Activated naive CD8-positive, alpha-beta T cell treated with anti-CD3 and anti-CD28 coated beads, Interleukin-2, amount 50 U/mL, for 24 hours (primary cell): Measurements from ENCODE around the gene CACNA1B.
"Not testable (repeated sequence)": the region's sequence is repeated elsewhere in the genome, so short reads cannot be mapped to it uniquely, and the experiment has no call there.

Experiments used
- ATAC-seq: fragments of 150-1000 bp; cut with Tn5 transposase; one replicate; pipeline ENCODE4 v1.10.0; 2021
- DNase-seq: peaks from one replicate; pipeline ENCODE4 v3.0.0; 2021
- H3K27ac Mint-ChIP-seq: one replicate; pipeline ENCODE4 v1.8.0; 2021; ENCODE audit warnings: mild to moderate bottlenecking, mixed read lengths
- H3K27me3 Mint-ChIP-seq: one replicate; pipeline ENCODE4 v1.8.0; 2021; ENCODE audit warnings: mixed read lengths
- H3K36me3 Mint-ChIP-seq: one replicate; pipeline ENCODE4 v1.8.0; 2021; ENCODE audit warnings: low read depth, mixed read lengths
- H3K4me1 Mint-ChIP-seq: one replicate; pipeline ENCODE4 v1.8.0; 2021; ENCODE audit warnings: mixed read lengths
- H3K4me3 Mint-ChIP-seq: one replicate; pipeline ENCODE4 v1.8.0; 2021; ENCODE audit warnings: mild to moderate bottlenecking, moderate library complexity, mixed read lengths
- H3K9me3 Mint-ChIP-seq: one replicate; pipeline ENCODE4 v1.8.0; 2021; ENCODE audit warnings: mixed read lengths

Gene CACNA1B

GRCh38 chr9:138074516-138074915, 196.9 kb downstream of the CACNA1B start:
- no peak for DNase-seq
- H3K4me3 Mint-ChIP-seq = no peak overlapping the region
- H3K27ac Mint-ChIP-seq = no peak overlapping the region
- no peaks in the 10 kb centered on the region for H3K9me3 Mint-ChIP-seq
- no peak for ATAC-seq
- no peaks in the 10 kb centered on the region for H3K36me3 Mint-ChIP-seq
- H3K27me3 Mint-ChIP-seq = peaks cover 9% of the 10 kb centered on the region
- no peaks in the 10 kb centered on the region for H3K4me1 Mint-ChIP-seq

- Mint-ChIP-seq H3K36me3 (no peaks in the 10 kb centered on the region), H3K27me3 (peaks cover 11% of the 10 kb centered on the region), H3K4me3 (no peak overlapping the region), H3K4me1 (no peaks in the 10 kb centered on the region), H3K27ac (no peak overlapping the region), H3K9me3 (no peaks in the 10 kb centered on the region)
- no peak for ATAC-seq
- no peak for DNase-seq
Measured at GRCh38 chr9:138075496-138075895, 197.9 kb downstream of the CACNA1B start.

- Mint-ChIP-seq H3K27ac (no peak overlapping the region), H3K4me3 (no peak overlapping the region), H3K9me3 (no peaks in the 10 kb centered on the region), H3K4me1 (no peaks in the 10 kb centered on the region), H3K36me3 (no peaks in the 10 kb centered on the region), H3K27me3 (peaks cover 15% of the 10 kb centered on the region)
- ATAC-seq (no peak), DNase-seq (no peak)
Measured at GRCh38 chr9:138075961-138076649, 198.5 kb downstream of the CACNA1B start.

GRCh38 chr9:138076650-138077009, 199.0 kb downstream of the CACNA1B start:
- no peak overlapping the region for H3K4me3 Mint-ChIP-seq
- DNase-seq (no peak), ATAC-seq (no peak)
- no peak overlapping the region for H3K27ac Mint-ChIP-seq
- peaks cover 19% of the 10 kb centered on the region for H3K27me3 Mint-ChIP-seq
- H3K4me1 Mint-ChIP-seq = no peaks in the 10 kb centered on the region
- H3K36me3 Mint-ChIP-seq = no peaks in the 10 kb centered on the region
- H3K9me3 Mint-ChIP-seq = no peaks in the 10 kb centered on the region

- H3K4me3 Mint-ChIP-seq = no peak overlapping the region
- no peaks in the 10 kb centered on the region for H3K36me3 Mint-ChIP-seq
- no peaks in the 10 kb centered on the region for H3K4me1 Mint-ChIP-seq
- DNase-seq (no peak), ATAC-seq (no peak)
- H3K9me3 Mint-ChIP-seq = no peaks in the 10 kb centered on the region
- peaks cover 19% of the 10 kb centered on the region for H3K27me3 Mint-ChIP-seq
- H3K27ac Mint-ChIP-seq = no peak overlapping the region
Measured at GRCh38 chr9:138077126-138077525, 199.5 kb downstream of the CACNA1B start.

GRCh38 chr9:138077898-138078540, 200.4 kb downstream of the CACNA1B start:
- Mint-ChIP-seq H3K27me3 (peaks cover 19% of the 10 kb centered on the region), H3K27ac (no peak overlapping the region)
- DNase-seq = no peak

GRCh38 chr9:138078846-138079245, 201.3 kb downstream of the CACNA1B start:
- no peak overlapping the region for H3K4me3 Mint-ChIP-seq
- no peaks in the 10 kb centered on the region for H3K36me3 Mint-ChIP-seq
- DNase-seq = no peak
- no peaks in the 10 kb centered on the region for H3K4me1 Mint-ChIP-seq
- peaks cover 19% of the 10 kb centered on the region for H3K27me3 Mint-ChIP-seq
- no peak overlapping the region for H3K27ac Mint-ChIP-seq
- no peaks in the 10 kb centered on the region for H3K9me3 Mint-ChIP-seq
- no peak for ATAC-seq

More at GRCh38 chr9:138077898-138078540, 200.4 kb downstream of the CACNA1B start:
- ATAC-seq = no peak
- Mint-ChIP-seq H3K4me1 (no peaks in the 10 kb centered on the region), H3K36me3 (no peaks in the 10 kb centered on the region), H3K4me3 (no peak overlapping the region), H3K9me3 (no peaks in the 10 kb centered on the region)

GRCh38 chr9:138080979-138081378, 203.4 kb downstream of the CACNA1B start:
- Mint-ChIP-seq H3K27ac (no peak overlapping the region), H3K4me3 (no peak overlapping the region), H3K4me1 (no peaks in the 10 kb centered on the region), H3K9me3 (peaks cover 12% of the 10 kb centered on the region), H3K27me3 (peaks cover 22% of the 10 kb centered on the region), H3K36me3 (peaks cover 4% of the 10 kb centered on the region)
- no peak for ATAC-seq
- DNase-seq = no peak

GRCh38 chr9:138082918-138083636, 205.5 kb downstream of the CACNA1B start:
- Mint-ChIP-seq H3K9me3 (peaks cover 16% of the 10 kb centered on the region), H3K27ac (no peak overlapping the region), H3K4me3 (no peak overlapping the region), H3K27me3 (peaks cover 20% of the 10 kb centered on the region), H3K36me3 (peaks cover 4% of the 10 kb centered on the region), H3K4me1 (no peaks in the 10 kb centered on the region)
- ATAC-seq (no peak), DNase-seq (no peak)

- Mint-ChIP-seq H3K36me3 (peaks cover 4% of the 10 kb centered on the region), H3K4me1 (no peaks in the 10 kb centered on the region), H3K4me3 (no peak overlapping the region), H3K27ac (no peak overlapping the region), H3K9me3 (peaks cover 16% of the 10 kb centered on the region), H3K27me3 (peaks cover 19% of the 10 kb centered on the region)
- no peak for DNase-seq
- no peak for ATAC-seq
Measured at GRCh38 chr9:138083873-138084272, 206.3 kb downstream of the CACNA1B start.

- ATAC-seq = no peak
- peaks cover 14% of the 10 kb centered on the region for H3K27me3 Mint-ChIP-seq
- H3K4me1 Mint-ChIP-seq = no peaks in the 10 kb centered on the region
- peaks cover 16% of the 10 kb centered on the region for H3K9me3 Mint-ChIP-seq
- H3K36me3 Mint-ChIP-seq = peaks cover 4% of the 10 kb centered on the region
- DNase-seq = no peak
- no peak overlapping the region for H3K27ac Mint-ChIP-seq
- no peak overlapping the region for H3K4me3 Mint-ChIP-seq
Measured at GRCh38 chr9:138085568-138085967, 208.0 kb downstream of the CACNA1B start.

- H3K27ac Mint-ChIP-seq, ATAC-seq, H3K4me3 Mint-ChIP-seq: not testable (repeated sequence)
Measured at GRCh38 chr9:138092057-138092456, 214.5 kb downstream of the CACNA1B start.

GRCh38 chr9:138094028-138094427, 216.4 kb downstream of the CACNA1B start:
- no peaks in the 10 kb centered on the region for H3K36me3 Mint-ChIP-seq
- ATAC-seq (no peak), DNase-seq (no peak)
- H3K4me1 Mint-ChIP-seq = no peaks in the 10 kb centered on the region
- no peak overlapping the region for H3K27ac Mint-ChIP-seq
- peaks cover 4% of the 10 kb centered on the region for H3K27me3 Mint-ChIP-seq
- H3K9me3 Mint-ChIP-seq = no peaks in the 10 kb centered on the region
- H3K4me3 Mint-ChIP-seq = no peak overlapping the region

More at GRCh38 chr9:138092057-138092456, 214.5 kb downstream of the CACNA1B start:
- not testable (repeated sequence) for H3K9me3 Mint-ChIP-seq, H3K4me1 Mint-ChIP-seq, H3K36me3 Mint-ChIP-seq, H3K27me3 Mint-ChIP-seq, DNase-seq

GRCh38 chr9:138095813-138096518, 218.4 kb downstream of the CACNA1B start:
- DNase-seq (no peak), ATAC-seq (no peak)
- Mint-ChIP-seq H3K9me3 (no peaks in the 10 kb centered on the region), H3K4me1 (no peaks in the 10 kb centered on the region), H3K4me3 (no peak overlapping the region), H3K27ac (no peak overlapping the region), H3K27me3 (peaks cover 2% of the 10 kb centered on the region), H3K36me3 (no peaks in the 10 kb centered on the region)

- H3K27ac Mint-ChIP-seq = no peak overlapping the region
- ATAC-seq = no peak
Measured at GRCh38 chr9:138096519-138096845, 218.9 kb downstream of the CACNA1B start.

More at GRCh38 chr9:138096519-138096845, 218.9 kb downstream of the CACNA1B start:
- H3K9me3 Mint-ChIP-seq = no peaks in the 10 kb centered on the region
- no peaks in the 10 kb centered on the region for H3K4me1 Mint-ChIP-seq
- no peaks in the 10 kb centered on the region for H3K27me3 Mint-ChIP-seq
- H3K4me3 Mint-ChIP-seq = no peak overlapping the region
- DNase-seq = no peak
- no peaks in the 10 kb centered on the region for H3K36me3 Mint-ChIP-seq
